Stimulated activated CD4-positive, alpha-beta T cell treated with anti-CD3 and anti-CD28 coated beads, Interleukin-12 subunit alpha, Interleukin-12 subunit beta, amount 100 ng/mL, for 24 hours (primary cell): ENCODE data around the gene SLC45A1.

Experiments used
- DNase-seq, 2 experiments: peaks; one replicate each; pipeline ENCODE4 v3.0.0-alpha.2; 2020; ENCODE audit warnings: low read depth in 2 of 2

Gene SLC45A1

GRCh38 chr1:8352886-8353785 lies 35.2 kb downstream of the SLC45A1 start:
- DNase-seq: no peak

- no peak for DNase-seq
Measured at GRCh38 chr1:8354038-8354437, 36.1 kb downstream of the SLC45A1 start.

- DNase-seq: no peak
Measured at GRCh38 chr1:8355439-8356255, 37.7 kb downstream of the SLC45A1 start.

DNA sequence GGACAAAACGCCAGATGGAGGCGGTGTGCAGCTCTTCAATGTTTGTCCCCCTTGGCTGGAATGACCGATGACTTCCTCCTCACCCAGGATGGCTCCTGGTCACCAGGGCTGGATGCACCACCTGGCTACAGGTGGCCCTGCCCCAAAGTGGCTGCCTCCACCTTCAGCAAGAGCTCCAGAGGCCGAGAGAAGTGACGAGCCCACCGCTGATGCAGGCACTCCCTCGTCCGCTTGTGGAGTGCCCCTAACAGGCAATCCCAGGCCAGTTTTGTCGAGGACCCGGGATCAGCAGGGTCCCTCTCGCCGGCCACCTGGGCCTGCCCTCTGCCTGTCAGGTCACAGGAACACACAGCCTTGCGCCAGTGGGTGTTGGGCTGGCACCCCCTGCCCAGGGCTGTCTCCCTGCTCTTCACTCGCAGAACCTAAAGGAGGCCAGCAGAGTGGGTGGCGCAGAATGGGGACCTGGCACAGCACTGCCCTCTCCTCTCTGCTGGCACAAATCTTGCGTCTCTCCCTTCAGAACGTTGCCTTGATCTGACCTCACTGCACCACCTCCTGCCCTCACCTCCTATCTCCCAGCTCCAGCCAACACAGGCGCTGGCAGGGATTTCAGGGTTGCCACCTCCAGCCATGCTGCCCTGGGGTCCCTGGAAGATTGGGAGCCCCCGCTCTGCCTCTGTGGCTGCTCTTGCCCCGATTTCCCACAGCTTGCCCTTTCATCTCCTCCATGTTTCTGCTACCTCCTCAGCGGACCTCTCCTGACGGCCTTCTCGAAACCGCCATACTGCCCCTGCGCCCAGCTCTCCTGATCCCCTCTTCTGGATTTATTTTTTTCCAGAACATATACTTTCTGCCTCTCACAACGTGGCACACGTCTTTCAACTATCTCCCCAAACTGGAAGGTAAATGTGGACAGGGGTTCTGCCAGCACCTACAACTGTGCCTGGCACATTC lies 38.6 kb downstream of the SLC45A1 start:
- no peak for DNase-seq

GRCh38 chr1:8357329-8358101 lies 39.6 kb downstream of the SLC45A1 start:
- DNase-seq: no peak

- DNase-seq: no peak
Measured at GRCh38 chr1:8358241-8358896, 40.5 kb downstream of the SLC45A1 start.

DNA sequence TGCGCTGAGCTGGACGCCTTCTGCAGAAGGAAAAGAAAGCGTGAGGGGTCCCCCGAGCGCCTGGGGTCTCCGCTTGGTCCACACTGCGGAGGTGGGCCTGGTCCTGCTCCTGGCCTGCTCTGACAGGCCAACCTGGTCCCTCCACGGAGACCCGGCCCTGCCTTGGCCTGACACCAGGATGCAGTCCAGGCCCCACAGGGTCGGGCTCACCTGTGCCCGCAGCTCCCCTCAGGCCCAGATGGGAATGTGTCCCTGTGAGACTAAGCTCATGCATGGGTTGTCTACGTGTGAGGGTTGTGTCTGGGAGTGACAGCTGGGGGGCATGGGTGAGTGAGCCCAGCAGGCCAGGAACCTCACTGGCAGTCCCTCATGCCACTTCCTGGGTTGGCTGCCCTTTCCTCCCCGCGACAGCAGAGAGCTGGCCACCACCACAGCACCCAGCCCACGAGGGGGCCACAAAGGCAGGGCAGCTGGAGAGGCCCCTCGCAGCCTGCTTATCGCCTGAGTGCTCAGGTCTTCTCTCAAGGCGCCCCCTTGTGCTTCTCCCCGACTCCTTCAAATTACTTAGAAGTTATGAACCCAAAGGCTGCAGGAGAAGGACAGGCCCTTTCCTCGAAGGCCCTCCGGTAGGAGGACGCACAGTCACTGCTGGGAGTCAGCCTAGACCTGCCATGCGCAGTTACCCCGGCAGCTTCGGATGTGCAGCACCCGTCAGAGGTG lies 41.1 kb downstream of the SLC45A1 start:
- no peak for DNase-seq

DNA sequence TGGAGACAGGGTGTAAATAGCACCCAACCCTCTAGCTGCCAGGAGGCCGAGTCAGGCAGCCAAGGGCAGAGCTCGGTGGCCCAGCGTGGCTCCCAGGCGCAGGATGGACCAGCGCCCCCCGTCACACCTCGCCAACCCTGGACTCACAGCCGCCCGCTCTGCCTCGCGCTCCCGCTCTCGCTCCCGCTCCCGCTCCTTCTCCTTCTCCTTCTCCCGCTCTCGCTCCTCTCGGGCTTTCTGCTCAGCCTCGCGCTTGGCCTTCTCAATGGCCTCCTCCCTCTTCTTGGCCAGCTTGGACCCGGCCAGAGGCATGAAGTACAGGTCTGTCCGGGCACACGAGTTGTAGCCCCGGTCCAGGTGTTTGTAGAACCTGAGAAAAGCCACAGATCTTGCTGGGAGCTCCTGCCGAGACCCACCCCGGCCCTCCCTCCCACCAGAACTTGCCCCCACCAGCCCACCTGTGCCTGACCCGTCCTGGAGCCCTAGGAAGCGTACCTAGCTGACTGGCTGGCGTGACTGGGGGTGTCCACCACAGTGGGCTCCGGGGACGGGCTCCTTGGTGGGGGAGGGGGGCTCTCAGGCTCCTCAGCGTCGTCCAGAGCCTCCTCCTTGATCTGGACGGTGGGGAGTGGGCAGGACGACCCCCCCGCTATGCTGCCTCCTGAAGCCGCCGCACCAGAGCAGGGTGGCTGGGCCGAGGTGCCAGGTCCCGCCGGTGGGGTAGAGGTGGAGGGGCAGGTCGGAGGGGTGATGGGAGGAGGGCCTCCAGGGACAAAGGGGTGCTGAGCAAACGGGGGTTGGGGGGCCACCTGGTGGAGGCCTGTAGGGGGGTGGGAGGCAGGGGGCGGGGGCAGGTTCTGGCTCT lies 41.9 kb downstream of the SLC45A1 start:
- DNase-seq: no peak

- DNase-seq: no peak
Measured at GRCh38 chr1:8360493-8361197, 42.7 kb downstream of the SLC45A1 start.

DNA sequence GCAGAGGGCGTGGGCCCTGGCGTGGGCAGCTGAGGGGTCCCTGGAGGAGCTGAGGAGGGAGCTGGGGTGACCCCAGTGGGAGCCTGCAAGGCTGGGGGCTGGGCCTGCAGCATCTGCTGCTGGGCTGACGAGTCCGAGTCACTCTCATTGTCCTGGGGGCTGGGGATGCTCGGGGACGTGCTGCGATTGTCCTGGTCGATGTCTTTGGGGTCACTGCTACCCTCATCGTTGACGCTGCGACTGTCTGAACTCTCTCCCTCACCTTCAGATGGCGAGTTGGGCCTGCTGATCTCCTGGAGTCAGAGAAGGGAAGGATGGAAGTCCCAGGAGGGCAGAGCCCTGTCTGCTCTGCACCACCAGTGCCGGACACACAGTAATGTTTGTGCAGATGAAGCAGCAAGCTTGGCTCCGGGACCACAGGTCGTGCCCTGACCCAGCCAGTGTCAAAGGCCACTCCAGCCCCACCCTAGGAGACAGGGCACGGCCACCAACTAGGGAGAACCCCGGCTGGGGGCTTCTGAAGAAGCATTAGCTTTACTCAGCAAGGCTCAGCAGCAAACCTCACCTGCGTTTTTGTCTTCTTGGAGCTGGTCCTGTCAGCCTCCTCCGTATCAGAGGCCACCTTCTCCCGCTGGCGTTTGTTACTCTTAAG lies 43.4 kb downstream of the SLC45A1 start:
- no peak for DNase-seq

DNA sequence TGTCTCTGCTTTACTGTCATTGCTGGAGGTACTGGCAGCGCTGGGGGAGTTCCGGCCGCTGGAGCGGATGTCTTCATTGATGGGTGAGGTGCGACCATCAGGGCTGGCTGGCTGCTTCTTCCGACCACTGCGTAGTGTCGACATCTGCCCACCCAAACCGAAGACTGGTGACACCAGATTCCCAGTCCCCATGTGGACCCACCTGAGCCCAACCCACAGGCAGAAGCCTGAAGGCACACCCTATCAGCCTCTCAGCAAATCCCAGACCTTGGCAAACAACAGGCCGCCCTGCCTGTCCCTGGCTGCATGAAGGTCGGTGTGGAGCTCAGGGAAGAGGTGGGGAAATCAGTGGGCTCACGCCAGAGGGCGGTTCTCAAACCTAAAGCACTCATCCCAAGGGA lies 44.8 kb downstream of the SLC45A1 start:
- DNase-seq: no peak

DNA sequence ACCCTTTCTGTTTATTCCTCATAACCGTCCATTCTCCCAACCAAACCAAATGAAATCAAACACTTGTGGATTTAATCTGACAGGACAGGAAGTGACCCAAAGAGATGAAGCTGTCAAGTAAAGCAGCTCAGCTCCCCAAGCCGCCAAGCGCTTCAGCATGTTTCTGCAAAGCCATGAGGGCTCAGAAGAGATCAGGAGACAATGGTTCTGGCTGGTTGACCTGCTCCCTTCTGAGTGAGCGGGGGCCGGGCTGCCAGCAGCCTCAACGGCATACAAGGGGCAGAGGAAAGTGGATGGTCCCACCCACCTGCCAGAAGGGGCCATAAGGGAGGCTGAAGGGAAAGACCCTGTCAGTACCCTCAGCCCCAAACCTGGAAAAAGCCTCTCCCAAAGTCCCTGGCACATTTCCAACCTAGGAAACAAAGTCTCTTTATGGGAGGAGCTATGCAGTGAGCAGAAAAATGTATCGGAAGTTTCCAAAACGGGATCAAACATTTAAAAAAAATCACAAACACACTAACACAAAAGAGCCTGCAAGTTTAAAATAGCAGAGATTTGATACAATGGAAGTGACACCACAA lies 45.4 kb downstream of the SLC45A1 start:
- no peak for DNase-seq

DNA sequence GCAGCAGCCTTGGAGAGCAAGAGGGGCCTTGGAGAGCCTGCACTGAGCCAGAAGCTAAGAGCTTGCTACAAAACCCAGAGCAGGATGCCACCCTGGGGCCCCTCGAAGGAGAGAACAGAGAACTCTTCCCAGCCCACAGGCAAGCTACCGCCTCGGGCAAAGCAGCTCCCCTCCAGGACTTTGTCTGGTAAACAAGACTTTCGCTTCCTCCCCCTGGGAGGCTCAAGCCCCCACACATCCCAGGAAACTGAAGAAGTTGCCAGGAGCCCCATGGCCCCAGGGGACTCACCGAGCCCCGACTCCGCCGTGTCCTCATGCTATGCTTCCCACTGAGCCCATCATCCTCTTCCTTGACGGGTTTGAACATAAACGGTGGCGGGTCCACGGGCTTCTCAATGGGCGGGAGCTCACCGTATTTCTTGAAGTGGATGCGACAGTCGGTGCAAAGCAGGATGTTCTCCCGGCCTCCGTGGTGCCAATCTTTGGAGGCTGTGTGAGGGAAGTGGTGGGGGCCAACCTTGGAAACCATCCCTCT lies 45.9 kb downstream of the SLC45A1 start:
- no peak for DNase-seq

DNA sequence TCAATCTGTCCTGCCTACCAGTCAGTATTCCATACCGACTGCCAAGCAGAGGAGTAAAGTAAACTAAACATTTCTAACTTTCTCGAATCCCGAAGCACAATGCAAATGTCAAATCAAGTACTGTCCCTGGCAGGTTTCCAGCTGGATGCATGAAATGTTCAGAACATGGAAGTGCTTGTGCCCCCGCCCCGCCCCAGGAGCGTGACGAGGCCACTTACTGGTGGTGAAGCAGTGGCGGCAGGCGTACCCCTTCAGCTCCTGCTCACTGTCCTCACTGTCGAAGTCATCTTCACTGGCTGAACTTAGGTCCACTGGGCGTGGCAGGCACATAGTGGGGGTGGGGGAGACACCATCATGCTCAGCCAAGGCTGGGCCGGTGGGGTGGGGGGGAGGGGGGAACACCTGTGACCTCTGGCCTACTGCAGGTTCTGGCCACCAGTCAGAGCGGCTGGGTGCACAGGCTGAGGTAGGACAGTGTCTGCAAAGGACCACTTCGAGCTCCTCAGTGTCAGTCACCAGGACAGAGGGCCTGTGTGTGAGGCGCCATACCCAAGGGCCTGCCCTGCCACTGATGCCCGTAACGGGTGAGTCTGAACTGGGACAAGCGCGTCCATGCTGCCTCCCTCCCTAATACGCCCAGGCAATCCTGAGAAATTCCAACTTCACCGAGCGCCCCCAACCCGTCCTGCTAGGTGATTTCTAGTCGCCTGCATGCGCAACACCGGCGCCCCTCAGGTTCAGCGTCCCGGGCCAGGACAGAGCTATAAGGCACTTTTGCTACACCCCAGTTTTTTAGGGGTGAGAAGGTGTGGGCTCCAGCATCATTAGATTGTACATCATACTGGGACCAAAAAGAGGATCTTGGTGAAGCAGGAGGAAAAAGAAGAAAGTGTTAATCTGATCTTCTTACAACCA lies 46.9 kb downstream of the SLC45A1 start:
- DNase-seq: no peak

DNA sequence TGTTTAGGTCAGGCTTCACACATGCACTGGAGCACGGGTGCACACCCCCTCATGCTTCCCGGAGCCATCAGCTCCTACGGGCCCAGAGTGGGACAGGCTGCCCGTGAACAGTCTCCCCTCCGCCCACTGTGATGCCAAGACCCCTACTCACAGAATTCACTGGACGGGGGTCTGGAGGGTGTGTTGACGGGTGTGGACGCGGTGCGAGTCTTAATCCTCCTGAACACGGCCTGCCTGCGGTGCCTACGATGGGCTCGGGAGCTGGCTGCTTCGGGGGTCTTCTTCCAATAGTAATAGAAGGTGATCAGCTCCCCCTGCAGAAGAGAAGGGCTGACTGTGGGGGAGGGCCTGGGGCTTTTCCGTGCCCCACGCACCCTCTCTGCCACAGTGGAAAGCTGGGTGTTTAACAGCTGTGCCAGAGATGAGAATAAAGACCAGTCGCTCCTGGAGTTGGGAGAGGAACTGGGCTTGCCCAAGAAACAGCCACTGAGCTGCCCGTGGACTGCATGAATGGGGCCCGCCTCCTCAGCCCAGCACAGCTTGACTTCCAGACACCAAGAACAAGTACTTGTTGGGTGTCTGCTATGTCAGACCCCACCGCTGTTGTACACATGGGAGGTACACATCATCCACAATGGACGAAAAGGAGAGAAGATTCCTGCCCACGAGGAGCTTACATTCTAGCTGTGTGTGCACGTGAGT lies 47.9 kb downstream of the SLC45A1 start:
- DNase-seq: no peak
